A673 (cell line): Measurements from ENCODE around the gene AHCYL2.

ENCODE experiments used
- CTCF ChIP-seq: fragments of 300-800, 200-600 bp; sonication (generic); conservative IDR thresholded peaks from 2 replicates; pipeline ENCODE4 v1.5.1; 2017; ENCODE audit warnings: low read depth, mild to moderate bottlenecking, antibody characterized with exemption, low read length, moderate library complexity, mixed read lengths
- EZH2 ChIP-seq: fragments of 200-600 bp; sonication (generic); IDR thresholded peaks from 2 replicates; pipeline ENCODE4 v1.6.1; 2017; ENCODE audit warnings: borderline replicate concordance, low read depth, mild to moderate bottlenecking, mixed read lengths, antibody characterized with exemption, low read length; ENCODE audit not compliant: poor library complexity, severe bottlenecking

- TF ChIP-seq CTCF = no peak
- TF ChIP-seq EZH2 = no peak
Measured at GRCh38 chr7:129270077-129270476, 45.2 kb downstream of the AHCYL2 start.
